Activated gamma-delta T cell (primary cell): Measurements from ENCODE around the gene RAET1G.
A peak's percentile ranks its signal among the peaks of the same experiment; 100 is the strongest.
"Not testable (repeated sequence)": the region's sequence is repeated elsewhere in the genome, so short reads cannot be mapped to it uniquely, and the experiment has no call there.

Experiments
- DNase-seq: peaks from one replicate; lab custom pipeline; 2025; lab: John Stamatoyannopoulos, UW

RAET1G gene

DNA sequence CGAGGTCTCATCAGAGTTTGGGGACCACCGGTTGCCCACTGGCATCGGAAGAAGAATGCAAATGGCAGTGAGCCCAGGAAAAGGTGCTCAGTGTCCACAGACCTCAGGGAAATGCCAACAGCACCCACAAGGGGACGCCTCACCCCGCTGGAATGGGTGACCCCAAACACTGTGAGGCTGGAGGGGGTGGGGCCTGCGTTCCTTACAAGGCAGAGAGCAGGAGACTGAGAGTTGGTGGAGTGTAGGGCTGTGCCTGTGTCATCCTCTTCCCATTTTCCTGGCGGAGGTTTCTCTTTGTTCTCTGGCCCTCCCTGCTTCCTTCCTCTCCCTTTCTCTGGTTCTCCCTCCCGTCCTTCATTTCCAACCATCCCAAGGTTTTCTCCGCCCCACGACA, 31.0 kb upstream of the RAET1G start:
- not testable (repeated sequence) for DNase-seq

DNA sequence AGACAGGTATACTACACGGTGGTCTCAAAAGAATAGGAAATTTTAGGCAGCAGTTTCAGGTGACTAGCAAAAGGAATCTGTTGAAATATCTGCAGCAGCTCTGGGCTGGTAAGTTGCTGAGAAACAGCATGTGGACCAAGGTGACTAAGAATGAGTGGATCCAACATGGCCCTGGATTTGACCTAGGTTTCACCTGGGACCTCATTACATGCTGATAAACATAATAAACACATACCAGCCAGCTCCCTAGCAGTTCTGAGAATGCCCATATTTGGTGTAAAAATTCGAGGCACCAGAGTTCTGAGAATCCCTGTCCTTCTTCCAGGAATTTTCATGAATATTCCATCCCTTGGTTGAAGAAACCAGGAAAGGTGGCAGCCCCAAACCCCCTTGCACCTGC, 30.5 kb upstream of the RAET1G start:
- not testable (repeated sequence) for DNase-seq

GRCh38 chr6:149951626-149952025, 28.7 kb upstream of the RAET1G start:
- no peak for DNase-seq

- DNase-seq: no peak
Measured at GRCh38 chr6:149951096-149951495, 28.2 kb upstream of the RAET1G start.

- no peak for DNase-seq
Measured at GRCh38 chr6:149950423-149950822, 27.5 kb upstream of the RAET1G start.

GRCh38 chr6:149948616-149949015, 25.7 kb upstream of the RAET1G start:
- no peak for DNase-seq

- no peak for DNase-seq
Measured at GRCh38 chr6:149948011-149948410, 25.1 kb upstream of the RAET1G start.

DNA sequence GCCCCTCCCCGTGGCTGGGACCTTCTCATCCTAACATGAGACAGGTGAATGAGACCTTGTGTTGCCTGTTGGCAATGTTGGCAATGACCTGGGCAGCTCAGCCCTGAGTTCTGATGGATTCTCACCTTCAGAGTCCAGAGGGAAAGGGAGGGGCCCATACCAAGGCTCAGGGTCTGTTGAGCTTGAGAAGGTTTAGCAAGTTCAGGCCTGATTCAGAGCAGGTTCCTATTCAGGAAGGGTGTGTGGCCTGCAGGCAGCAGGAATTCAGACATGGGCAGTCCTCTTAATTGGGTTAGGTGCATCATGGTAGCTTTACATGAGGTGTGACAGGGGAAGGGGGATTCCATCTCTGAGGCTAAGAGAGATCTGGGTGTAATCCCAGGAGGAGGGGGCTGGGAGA, 24.6 kb upstream of the RAET1G start:
- not testable (repeated sequence) for DNase-seq

DNA sequence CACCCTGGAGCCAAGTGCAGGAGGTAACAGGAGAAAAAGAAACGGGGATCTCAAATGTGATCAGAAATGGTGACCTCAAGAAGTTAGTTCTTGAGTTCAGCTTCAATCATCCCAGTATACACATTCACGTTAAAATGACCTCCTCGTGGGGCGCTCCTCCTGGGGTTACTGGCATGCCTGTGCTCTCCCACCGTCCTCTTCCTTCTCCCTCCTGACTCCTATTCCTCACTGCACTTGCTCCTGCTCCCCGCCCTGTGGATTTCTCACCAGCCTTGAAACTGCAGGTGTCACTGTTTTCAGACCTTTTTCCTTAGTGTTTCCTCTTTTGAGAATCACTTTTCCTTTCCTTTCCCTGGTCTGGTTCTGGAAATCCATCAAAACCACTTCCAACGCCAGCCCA, 23.7 kb upstream of the RAET1G start:
- DNase-seq: not testable (repeated sequence)

- DNase-seq: not testable (repeated sequence)
Measured at GRCh38 chr6:149945276-149945675, 22.4 kb upstream of the RAET1G start.

GRCh38 chr6:149943321-149943720, 20.4 kb upstream of the RAET1G start:
- not testable (repeated sequence) for DNase-seq

GRCh38 chr6:149942461-149942829, 19.5 kb upstream of the RAET1G start:
- no peak for DNase-seq

- DNase-seq: peak; percentile 70
Measured at GRCh38 chr6:149941583-149942460, 18.9 kb upstream of the RAET1G start, which contains the start of gene ULBP2. Gene ULBP2 (plus strand): TSS chr6:149942014. CDS start chr6:149942073, 59 bp downstream.

DNA sequence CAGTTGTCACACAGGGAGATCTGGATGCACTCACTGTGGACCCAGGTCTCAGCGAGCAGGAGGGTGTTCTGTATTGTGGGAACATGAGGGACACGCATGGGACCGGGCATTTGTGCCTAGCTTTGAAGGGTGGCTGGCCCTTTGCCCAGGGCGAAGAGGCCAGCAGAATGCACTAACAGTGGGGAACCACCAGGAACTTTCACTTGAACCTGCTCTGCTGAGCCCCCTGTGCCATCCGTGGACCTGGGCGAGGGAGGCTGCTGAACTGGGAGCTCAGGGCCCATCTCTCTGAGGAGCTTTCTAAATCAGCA, 17.7 kb upstream of the RAET1G start:
- DNase-seq: no peak

DNA sequence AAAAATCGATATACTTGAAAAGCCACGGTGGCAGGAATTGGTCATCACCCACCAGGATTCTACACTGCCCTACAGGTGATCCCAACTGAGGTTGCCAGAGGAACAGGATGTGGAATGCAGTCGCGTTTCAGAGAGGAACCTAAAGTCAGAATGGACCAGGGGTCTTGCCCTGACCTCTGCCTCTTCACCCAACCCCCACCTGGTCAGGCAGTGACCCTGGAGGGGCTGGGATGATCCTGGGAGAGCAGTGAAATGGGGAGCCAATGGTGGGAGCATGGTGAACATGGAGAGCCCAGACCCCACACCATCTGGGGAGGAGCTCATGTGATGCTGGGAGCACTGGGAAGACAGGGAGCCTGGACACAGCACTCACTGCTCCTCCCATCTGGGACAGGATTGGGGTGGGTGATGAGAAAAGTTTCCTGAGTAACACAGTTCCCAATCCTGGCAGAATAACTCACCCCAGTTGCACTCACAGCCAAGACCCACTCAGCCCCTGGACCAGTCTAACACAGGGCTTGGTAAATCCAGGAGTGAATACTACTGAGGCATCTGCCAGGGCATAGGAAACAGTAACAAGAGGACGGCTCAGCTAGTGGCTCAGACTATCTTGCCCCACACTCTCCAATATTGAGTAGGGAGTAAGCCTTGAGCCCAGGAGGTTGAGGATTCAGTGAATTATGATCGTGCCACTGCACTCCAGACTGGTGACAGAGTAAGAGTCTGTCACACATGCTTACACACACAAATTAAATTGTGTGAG, 17.2 kb upstream of the RAET1G start:
- DNase-seq: no peak

GRCh38 chr6:149939356-149939648, 16.4 kb upstream of the RAET1G start:
- DNase-seq: no peak

- DNase-seq: peak; percentile 47
Measured at GRCh38 chr6:149938571-149939355, 15.8 kb upstream of the RAET1G start.

GRCh38 chr6:149938013-149938570, 15.2 kb upstream of the RAET1G start:
- DNase-seq: not testable (repeated sequence)

DNA sequence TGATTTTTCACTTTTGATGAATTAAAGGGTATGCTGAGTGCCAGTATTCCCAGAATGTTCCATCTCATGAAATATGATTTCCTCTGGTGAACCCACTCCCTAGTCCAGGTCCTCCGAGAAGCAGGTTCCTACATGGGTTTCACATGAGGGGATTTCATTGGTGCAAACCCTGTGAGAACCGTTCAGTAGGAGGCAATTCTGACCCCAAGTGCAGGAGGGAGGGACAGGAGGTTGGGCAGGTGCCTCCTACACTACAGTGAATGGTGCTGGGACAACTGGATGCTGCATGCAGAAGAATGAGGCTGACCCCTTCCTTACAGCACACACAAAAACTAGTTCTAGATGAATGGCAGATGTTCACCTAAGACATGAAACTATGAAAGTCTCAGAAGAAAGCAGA, 13.8 kb upstream of the RAET1G start:
- DNase-seq: no peak

- no peak for DNase-seq
Measured at GRCh38 chr6:149935668-149936067, 12.7 kb upstream of the RAET1G start.

GRCh38 chr6:149935246-149935645, 12.3 kb upstream of the RAET1G start:
- DNase-seq: no peak
